HG03354 (cell line): ENCODE data around the gene HERPUD2.
"Not testable (repeated sequence)": the region's sequence is repeated elsewhere in the genome, so short reads cannot be mapped to it uniquely, and the experiment has no call there.

ENCODE experiments used
- ATAC-seq: cut with Tn5 transposase; IDR thresholded peaks from one replicate; pipeline ENCODE4 v1.9.1; 2021; ENCODE audit warnings: mild to moderate bottlenecking; ENCODE audit not compliant: unreplicated experiment, poor library complexity, severe bottlenecking

Gene HERPUD2

DNA sequence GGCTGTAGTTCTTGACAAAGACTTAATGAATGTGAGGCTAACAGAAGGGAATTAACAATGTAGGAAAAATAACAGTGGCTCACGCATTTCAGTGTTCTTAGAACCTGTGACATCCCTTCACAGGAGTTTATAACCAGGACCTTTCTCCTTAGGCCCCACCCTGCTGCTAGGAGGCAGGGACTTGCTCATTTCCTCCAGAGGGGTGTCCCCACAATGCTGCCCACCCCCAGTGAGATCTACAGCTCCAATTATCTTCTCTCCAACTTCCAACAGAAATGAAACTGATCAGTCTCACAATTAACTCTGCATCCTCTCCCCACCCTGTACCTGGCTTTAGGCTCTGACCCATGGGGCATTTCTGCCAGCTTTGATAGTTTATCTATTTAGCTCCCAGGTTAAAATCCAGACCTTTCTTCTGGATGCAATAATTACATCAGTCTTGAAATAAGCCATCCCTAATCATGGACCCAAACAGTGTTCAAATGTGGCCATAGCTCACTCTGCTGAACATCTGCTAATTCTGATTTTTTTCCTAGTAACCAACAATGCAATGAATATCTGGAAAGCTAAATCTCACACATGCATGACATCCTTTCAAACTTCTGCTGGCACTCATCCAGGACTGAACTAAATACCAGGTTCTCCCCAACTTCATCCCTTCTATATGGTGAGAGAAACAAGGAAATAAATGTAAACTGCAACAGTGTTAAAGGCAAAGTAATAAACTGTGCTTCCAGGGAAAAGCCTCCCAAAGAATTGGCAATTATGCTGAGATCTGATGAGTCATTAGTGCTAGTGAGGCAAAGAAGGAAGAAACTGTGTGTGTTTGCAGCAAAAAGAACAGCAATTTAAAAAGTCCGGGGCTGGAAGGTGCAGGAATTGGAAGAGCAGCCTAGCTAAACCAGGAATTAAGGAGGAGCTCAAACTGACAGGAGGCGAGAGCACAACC, 64.6 kb downstream of the HERPUD2 start:
- ATAC-seq: no peak

- ATAC-seq: peak; percentile 86
These were observed 70.4 kb downstream of the HERPUD2 start for GRCh38 chr7:35624299-35625186.

GRCh38 chr7:35623381-35623780, 71.6 kb downstream of the HERPUD2 start:
- no peak for ATAC-seq

- ATAC-seq: no peak
These were observed 75.1 kb downstream of the HERPUD2 start for GRCh38 chr7:35619863-35620262.

DNA sequence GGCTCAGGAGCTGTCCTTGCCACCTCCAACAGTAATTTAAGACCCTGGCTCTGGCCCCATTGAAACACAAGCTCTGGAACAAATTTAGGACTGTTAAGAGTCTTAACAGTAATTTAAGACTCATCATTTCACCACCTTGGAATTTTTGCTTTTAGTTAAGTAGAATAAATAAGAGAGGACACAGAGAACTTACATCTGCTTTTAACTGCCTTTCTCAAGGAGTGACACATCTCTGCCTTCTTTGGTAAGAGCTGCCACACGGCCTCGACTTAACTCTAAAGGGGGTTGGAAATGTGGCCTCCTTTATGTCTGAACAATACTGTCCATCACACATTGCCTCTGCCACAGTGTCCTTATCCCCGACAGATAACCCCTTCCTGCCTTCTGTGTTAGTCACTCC, 77.9 kb downstream of the HERPUD2 start:
- ATAC-seq: no peak

DNA sequence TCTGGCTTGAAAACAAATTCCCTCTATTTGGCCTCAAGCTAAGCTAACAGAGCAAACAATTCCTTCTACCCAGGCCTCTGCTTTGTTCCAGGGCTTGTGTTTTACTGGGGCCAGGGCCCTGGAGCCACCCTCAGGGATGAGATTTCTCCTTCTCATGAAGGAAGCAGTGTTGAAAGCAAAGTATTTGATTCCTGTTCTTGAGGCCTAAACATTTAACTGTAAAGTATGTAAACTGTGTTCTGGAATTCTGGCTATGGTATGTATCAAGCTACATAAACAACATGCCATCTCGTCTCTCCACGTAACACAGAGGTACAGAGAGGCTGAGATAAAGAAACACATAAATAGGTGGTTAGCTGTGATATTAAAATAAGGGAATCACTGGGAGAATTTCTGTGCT, 81.8 kb downstream of the HERPUD2 start:
- no peak for ATAC-seq

DNA sequence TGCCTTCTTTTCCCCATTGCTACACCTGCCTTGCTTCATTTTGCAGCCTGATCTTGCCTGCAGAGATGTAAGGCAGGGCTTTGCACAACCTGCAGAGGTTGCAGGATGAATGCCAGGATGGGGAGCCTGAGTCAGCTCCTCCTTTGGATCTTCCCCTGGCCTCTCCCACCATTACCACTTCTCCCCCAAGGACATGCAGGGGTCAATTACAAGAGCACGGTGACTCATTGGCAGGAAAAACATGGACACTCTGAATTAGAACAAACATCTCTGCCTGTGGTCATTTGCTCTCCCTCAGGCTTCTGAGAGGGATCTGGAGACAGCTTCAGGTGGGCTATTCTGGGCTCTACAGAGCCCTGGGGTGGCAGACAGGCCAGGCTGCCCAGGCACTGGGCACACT, 89.2 kb downstream of the HERPUD2 start:
- no peak for ATAC-seq

GRCh38 chr7:35604595-35604994, 90.3 kb downstream of the HERPUD2 start:
- ATAC-seq: no peak

DNA sequence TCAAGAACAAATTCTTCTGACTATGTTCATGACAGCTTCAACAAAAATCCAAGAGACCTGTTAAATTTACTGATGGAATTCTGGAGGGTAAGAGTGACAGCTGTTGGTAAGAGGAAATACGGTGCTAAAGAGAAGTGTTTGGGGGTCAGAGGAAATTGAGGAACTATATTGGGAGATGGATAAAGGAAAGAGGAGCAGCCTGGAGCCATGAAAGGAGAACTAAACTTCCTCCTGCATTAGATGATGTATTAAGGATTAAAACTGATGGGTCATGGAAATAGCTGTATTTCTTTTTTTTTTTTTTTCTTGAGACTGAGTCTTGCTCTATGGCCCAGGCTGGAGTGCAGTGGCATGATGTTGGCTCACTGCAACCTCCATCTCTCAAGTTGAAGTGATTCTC, 95.3 kb downstream of the HERPUD2 start:
- ATAC-seq: no peak

DNA sequence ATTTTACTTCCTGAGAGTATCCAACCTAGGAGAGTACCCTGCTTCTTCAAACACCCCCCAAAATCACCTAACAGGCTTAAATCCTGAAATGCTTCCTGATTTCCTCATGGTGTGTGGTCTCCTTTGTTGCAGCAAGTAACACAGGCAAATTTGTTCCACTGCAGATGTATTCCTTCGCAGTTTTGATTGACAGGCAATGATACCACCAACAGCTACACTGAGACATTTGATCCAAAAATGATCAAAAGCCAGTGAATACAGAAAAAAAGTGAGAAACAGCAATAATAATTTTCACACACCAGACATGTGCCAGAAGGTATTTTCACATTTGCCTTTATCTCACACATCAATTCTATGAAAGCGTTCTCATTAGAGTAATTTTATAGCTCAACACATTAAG, 95.9 kb downstream of the HERPUD2 start:
- ATAC-seq: no peak

GRCh38 chr7:35596061-35596460, 98.9 kb downstream of the HERPUD2 start:
- ATAC-seq: no peak

GRCh38 chr7:35593899-35594298, 101.0 kb downstream of the HERPUD2 start:
- no peak for ATAC-seq

DNA sequence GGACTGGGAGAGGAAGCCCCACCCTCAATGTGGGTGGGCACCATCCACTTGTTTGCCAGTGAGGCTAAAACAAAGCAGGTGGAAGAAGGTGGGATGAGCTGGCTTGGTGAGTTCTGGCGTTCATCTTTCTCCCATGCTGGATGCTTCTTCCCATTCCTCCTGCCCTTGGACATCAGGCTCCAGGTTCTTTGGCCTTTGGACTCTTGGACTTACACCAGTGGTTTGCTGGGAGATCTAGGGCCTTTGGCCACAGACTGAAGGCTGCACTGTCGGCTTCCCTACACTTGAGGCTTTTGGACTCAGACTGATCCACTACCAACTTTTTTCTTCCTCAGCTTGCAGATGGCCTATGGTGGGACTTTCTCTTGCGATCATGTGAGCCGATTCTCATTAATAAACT, 106.3 kb downstream of the HERPUD2 start:
- no peak for ATAC-seq

DNA sequence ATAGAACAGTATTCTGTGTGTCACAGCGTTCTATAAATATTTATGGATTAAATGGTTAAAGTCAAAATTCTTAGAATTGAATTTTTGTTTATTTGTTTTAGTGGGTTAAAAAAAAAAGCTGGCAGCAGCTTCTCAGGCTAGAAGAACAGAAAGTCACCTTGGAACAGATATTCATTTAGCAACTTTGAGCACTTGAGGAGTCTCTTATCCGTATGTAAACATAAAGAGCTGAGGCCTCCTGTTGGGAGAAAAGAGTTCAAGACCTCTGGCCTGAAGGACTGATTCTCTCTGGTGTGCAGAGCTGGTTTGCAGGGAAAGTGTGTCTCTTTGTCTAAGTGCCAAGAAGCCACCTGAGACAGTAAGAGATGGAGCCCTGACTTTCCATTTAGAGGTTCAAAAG, 109.9 kb downstream of the HERPUD2 start:
- no peak for ATAC-seq

GRCh38 chr7:35584533-35584932, 110.4 kb downstream of the HERPUD2 start:
- not testable (repeated sequence) for ATAC-seq
